SK-N-SH (cell line): ENCODE measurements around the gene PODN. TPM values are rescaled to one million over a fixed set of nuclear protein-coding genes. Genes with fewer than 3 reads are reported as not detected.

Experiments
- CTCF ChIA-PET: fragments of 300-600, 350-600 bp; formaldehyde crosslinking; extraction: SDS; loops from one replicate; lab custom pipeline; 2021; lab: Yijun Ruan, JAX
- POLR2A ChIA-PET: fragments of 350-600 bp; sonication (Branson Sonifier 250); formaldehyde crosslinking; extraction: SDS; loops from one replicate; lab custom pipeline; 2020; ENCODE audit warnings: antibody characterized with exemption, inconsistent platforms; lab: Yijun Ruan, JAX
- DNase-seq: peaks from one replicate; pipeline ENCODE4 v3.0.0; 2012
- H2AFZ ChIP-seq: fragments of 200-600 bp; sonication (generic); 2 replicates; pipeline ENCODE4 v1.8.1; 2016; ENCODE audit warnings: antibody characterized with exemption, mild to moderate bottlenecking, low read depth
- H3F3A ChIP-seq: fragments of 200-600 bp; sonication (generic); replicated peaks from 2 replicates; pipeline ENCODE3; 2016; ENCODE audit warnings: antibody characterized with exemption, mild to moderate bottlenecking; ENCODE audit not compliant: insufficient read depth
- H3K27ac ChIP-seq, 2 experiments: fragments of 200-500 bp in 1 of 2; fragments of 200-600 bp in 1 of 2; sonication (Bioruptor generic) in 1 of 2; sonication (generic), shearing (Covaris generic) in 1 of 2; 2 replicates each; pipeline versions ENCODE4 v1.5.1 to v1.6.1; 2014 to 2016; ENCODE audit warnings: low read depth in 2 of 2, inconsistent platforms in 1 of 2, low read length in 1 of 2, mild to moderate bottlenecking in 1 of 2, mixed read lengths in 1 of 2
- H3K27me3 ChIP-seq: fragments of 200-600 bp; sonication (generic), shearing (Covaris generic); 2 replicates; pipeline ENCODE4 v1.6.1; 2016; ENCODE audit warnings: mixed run types; ENCODE audit not compliant: insufficient read depth
- H3K36me3 ChIP-seq, 2 experiments: fragments of 200-500 bp in 1 of 2; fragments of 200-600 bp in 1 of 2; sonication (Bioruptor generic) in 1 of 2; sonication (generic) in 1 of 2; replicated peaks in 1 of 2; 2 replicates each; pipeline versions ENCODE3 to v1.5.1; 2014 to 2016; ENCODE audit warnings: low read length in 1 of 2, mild to moderate bottlenecking in 1 of 2; ENCODE audit not compliant: insufficient read depth in 2 of 2, control insufficient read depth in 1 of 2
- H3K4me1 ChIP-seq, 2 experiments: fragments of 200-500 bp in 1 of 2; fragments of 200-600 bp in 1 of 2; sonication (Bioruptor generic) in 1 of 2; sonication (generic), shearing (Covaris generic) in 1 of 2; 2 replicates each; pipeline versions ENCODE4 v1.5.1 to v1.6.1; 2014 to 2016; ENCODE audit warnings: low read depth in 1 of 2, low read length in 1 of 2, mixed run types in 1 of 2; ENCODE audit not compliant: insufficient read depth in 2 of 2, control insufficient read depth in 1 of 2
- H3K4me2 ChIP-seq: fragments of 200-600 bp; sonication (generic), shearing (Covaris generic); 2 replicates; pipeline ENCODE4 v1.6.1; 2017; ENCODE audit warnings: mixed run types
- H3K4me3 ChIP-seq, 2 experiments: fragments of 200-500 bp in 1 of 2; fragments of 200-600 bp in 1 of 2; sonication (Bioruptor generic) in 1 of 2; sonication (generic), shearing (Covaris generic) in 1 of 2; 2 replicates each; pipeline versions ENCODE4 v1.5.1 to v1.8.1; 2014 to 2016; ENCODE audit warnings: low read depth in 2 of 2, inconsistent platforms in 1 of 2, low read length in 1 of 2, mild to moderate bottlenecking in 1 of 2, mixed read lengths in 1 of 2, moderate library complexity in 1 of 2
- H3K79me2 ChIP-seq: fragments of 200-600 bp; sonication (generic); 2 replicates; pipeline ENCODE4 v1.8.1; 2017; ENCODE audit warnings: mild to moderate bottlenecking; ENCODE audit not compliant: insufficient read depth
- H3K9ac ChIP-seq: fragments of 200-600 bp; sonication (generic); 2 replicates; pipeline ENCODE4 v1.6.1; 2017; ENCODE audit warnings: mixed run types
- H3K9me2 ChIP-seq: fragments of 200-600 bp; sonication (generic); 2 replicates; pipeline ENCODE4 v1.6.1; 2017; ENCODE audit warnings: mixed run types
- H3K9me3 ChIP-seq: fragments of 200-600 bp; sonication (generic); 2 replicates; pipeline ENCODE4 v1.6.1; 2017; ENCODE audit warnings: mixed run types, mild to moderate bottlenecking, moderate library complexity
- H4K20me1 ChIP-seq: fragments of 200-600 bp; sonication (generic); 2 replicates; pipeline ENCODE4 v1.6.1; 2017; ENCODE audit warnings: mild to moderate bottlenecking, mixed run types; ENCODE audit not compliant: insufficient read depth
- EP300 ChIP-seq, 2 experiments: IDR thresholded peaks; 2 replicates each; pipeline versions ENCODE4 v1.4.0 to v1.6.1; 2012; ENCODE audit warnings: borderline replicate concordance in 1 of 2, low read depth in 1 of 2, low read length in 1 of 2
- MAX ChIP-seq: IDR thresholded peaks from 2 replicates; pipeline ENCODE4 v1.4.0; 2012; ENCODE audit warnings: low read depth
- REST ChIP-seq: IDR thresholded peaks from 2 replicates; pipeline ENCODE4 v1.6.1; 2012; ENCODE audit warnings: mild to moderate bottlenecking, low read depth, low read length, moderate library complexity
- RXRA ChIP-seq: IDR thresholded peaks from 2 replicates; pipeline ENCODE4 v1.4.0; 2012; ENCODE audit warnings: low read depth, mild to moderate bottlenecking, borderline replicate concordance
- TCF12 ChIP-seq: IDR thresholded peaks from 2 replicates; pipeline ENCODE4 v1.4.0; 2012
- TEAD4 ChIP-seq: IDR thresholded peaks from 2 replicates; pipeline ENCODE4 v1.4.0; 2012; ENCODE audit warnings: mild to moderate bottlenecking, borderline replicate concordance; ENCODE audit not compliant: insufficient read depth
- USF1 ChIP-seq: IDR thresholded peaks from 2 replicates; pipeline ENCODE4 v1.4.0; 2012; ENCODE audit warnings: low read depth, borderline replicate concordance
- WGBS: methylation state at CpG from one replicate; pipeline ENCODE4 v1.1.6; 2017; ENCODE audit warnings: low lambda C conversion rate; 5-methylcytosine and 5-hydroxymethylcytosine counted together
- polyA plus RNA-seq, 3 experiments: library from polyadenylated mRNA; depleted of rRNA; stranded (reverse); fragments of >200 nt; gene quantifications; 2 replicates each; pipeline ENCODE4 v1.2.3, GENCODE V29; 2012
- TF ChIP-seq, protein P1 (sequence below): IDR thresholded peaks from 2 replicates; pipeline ENCODE4; 2012
- TF ChIP-seq, protein P2 (sequence below): fragments of 200-600 bp; sonication (generic); IDR thresholded peaks from 2 replicates; pipeline ENCODE4 v1.6.1; 2017; ENCODE audit warnings: antibody characterized with exemption, mild to moderate bottlenecking, moderate library complexity

The PODN gene
- polyA plus RNA-seq, 1 of the 3 experiments (the other 2 are of a cell fraction), result 2.0 TPM

- no peak for TF ChIP-seq USF1
These were observed 42.4 kb downstream of the PODN start (continued) for GRCh38 chr1:53104289-53104913.

DNA sequence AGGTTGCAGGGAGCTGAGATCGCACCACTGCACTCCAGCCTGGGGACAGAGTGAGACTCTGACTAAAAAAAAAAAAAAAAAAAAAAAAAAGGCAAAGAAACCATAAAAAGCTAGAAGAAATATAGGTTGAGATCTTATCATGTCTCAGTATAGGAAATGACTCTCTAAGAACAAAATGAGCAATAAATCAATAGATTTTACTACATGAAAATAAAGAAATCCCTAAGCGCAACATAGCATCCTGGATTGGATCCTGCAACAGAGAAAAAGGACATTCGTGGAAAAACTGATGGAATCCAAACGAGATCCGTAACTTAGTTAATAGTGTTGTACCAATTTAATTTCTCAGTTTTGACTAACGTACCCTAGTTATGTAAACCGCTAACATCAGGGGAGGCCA lies 45.1 kb downstream of the PODN start:
- H3K4me3 ChIP-seq, result no peak overlapping the region
- POLR2A ChIA-PET, result interaction anchor here (0.6 kb wide), 1 partner anchor 60 kb away, joined by 3 read pairs; no protein-coding TSS in a partner anchor
- H3K79me2 ChIP-seq, result no peaks in the 10 kb centered on the region
- peaks cover 13 to 17% of the 10 kb centered on the region in 2 experiments; a peak in 2 of 4 replicates for H3K4me1 ChIP-seq
- no peak for DNase-seq
- TF ChIP-seq REST (no peak), MAX (no peak), TEAD4 (no peak), RXRA (no peak), TCF12 (no peak)
- TF ChIP-seq, all 33 proteins: peak for 0
- no peaks in the 10 kb centered on the region for H3K9me3 ChIP-seq
- H4K20me1 ChIP-seq, result no peaks in the 10 kb centered on the region
- no peaks in the 10 kb centered on the region for H3K27me3 ChIP-seq
- no peaks in the 10 kb centered on the region for H3K36me3 ChIP-seq
- no peak overlapping the region for H3K4me2 ChIP-seq
- H3K9me2 ChIP-seq, result no peaks in the 10 kb centered on the region
- H3K27ac ChIP-seq, result peak overlapping the region in 1 of 2 experiments; percentile 66; a peak in 1 of 4 replicates
- H3K9ac ChIP-seq, result no peak overlapping the region
- H3F3A ChIP-seq, result no peaks in the 10 kb centered on the region
- CTCF ChIA-PET, result interaction anchor here (1.3 kb wide), 3 partner anchors 53 to 75 kb away, joined by 3 to 4 read pairs (median 4); no protein-coding TSS in a partner anchor
- H2AFZ ChIP-seq, result no peak overlapping the region
- WGBS, result 90% methylated on average over 7 of the region's 7 CpGs

DNA sequence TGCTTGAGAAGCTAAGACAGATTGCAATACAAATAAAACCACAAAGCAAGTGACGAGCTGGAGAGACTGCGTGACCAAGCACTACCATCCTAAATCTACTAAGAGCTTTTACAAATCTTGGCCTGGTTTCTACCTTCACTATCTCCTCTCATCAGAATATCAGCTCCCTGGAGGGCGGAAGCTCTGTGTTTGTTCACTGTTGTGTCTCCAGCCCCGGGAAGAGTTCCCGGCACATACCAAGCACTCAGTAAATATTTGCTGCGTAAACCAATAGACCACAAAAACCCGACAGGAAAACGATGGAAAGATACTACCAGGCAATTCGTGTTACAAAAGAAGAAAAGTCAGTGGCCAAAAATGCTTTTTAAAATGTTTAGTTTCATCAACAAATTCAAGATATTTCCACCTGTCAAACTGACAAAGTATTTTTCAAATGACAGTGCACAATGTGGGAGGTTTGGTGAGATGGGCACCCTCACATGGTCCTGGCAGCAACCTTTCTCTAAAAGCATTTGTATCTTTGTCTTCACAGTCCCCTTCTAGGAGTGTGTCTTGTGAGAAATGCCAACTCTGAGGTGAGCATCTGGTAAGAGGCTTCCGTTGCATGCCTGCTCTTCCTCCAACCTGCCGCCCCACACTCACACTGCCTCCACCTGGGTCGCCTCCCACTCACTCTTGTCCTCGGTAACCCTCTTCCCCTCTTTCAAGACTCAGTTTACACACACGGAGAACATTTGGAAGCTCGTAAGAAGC lies 45.7 kb downstream of the PODN start:
- no peaks in the 10 kb centered on the region for H3K27me3 ChIP-seq
- no peaks in the 10 kb centered on the region for H3K9me2 ChIP-seq
- no peaks in the 10 kb centered on the region for H3K79me2 ChIP-seq
- H3K27ac ChIP-seq, result peak overlapping the region in 1 of 2 experiments; percentile 67; a peak in 2 of 4 replicates
- POLR2A ChIA-PET, result no interaction called here
- H3F3A ChIP-seq, result no peaks in the 10 kb centered on the region
- no peak overlapping the region for H3K4me3 ChIP-seq
- no peaks in the 10 kb centered on the region for H3K36me3 ChIP-seq
- no peak for DNase-seq
- CTCF ChIA-PET, result interaction anchor here (1.3 to 1.5 kb wide), 3 partner anchors 19 to 74 kb away, joined by 4 read pairs; no protein-coding TSS in a partner anchor
- no peaks in the 10 kb centered on the region for H4K20me1 ChIP-seq
- H3K9ac ChIP-seq, result no peak overlapping the region
- 73% methylated on average over 15 of the region's 15 CpGs for WGBS
- no peak overlapping the region for H3K4me2 ChIP-seq
- H2AFZ ChIP-seq, result no peak overlapping the region
- TF ChIP-seq, protein P1, sequence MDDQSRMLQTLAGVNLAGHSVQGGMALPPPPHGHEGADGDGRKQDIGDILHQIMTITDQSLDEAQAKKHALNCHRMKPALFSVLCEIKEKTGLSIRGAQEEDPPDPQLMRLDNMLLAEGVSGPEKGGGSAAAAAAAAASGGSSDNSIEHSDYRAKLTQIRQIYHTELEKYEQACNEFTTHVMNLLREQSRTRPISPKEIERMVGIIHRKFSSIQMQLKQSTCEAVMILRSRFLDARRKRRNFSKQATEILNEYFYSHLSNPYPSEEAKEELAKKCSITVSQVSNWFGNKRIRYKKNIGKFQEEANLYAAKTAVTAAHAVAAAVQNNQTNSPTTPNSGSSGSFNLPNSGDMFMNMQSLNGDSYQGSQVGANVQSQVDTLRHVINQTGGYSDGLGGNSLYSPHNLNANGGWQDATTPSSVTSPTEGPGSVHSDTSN, result peak; percentile 66
- TF ChIP-seq TCF12, result peak; percentile 75
- TF ChIP-seq EP300 (IDR thresholded peaks at IDR 0.05; ENCODE audit: borderline replicate concordance in 1 of 2, low read depth in 1 of 2, low read length in 1 of 2), result peak in 1 of 2 experiments; percentile 30; a peak in 1 of 4 replicates
- TF ChIP-seq, protein P2, sequence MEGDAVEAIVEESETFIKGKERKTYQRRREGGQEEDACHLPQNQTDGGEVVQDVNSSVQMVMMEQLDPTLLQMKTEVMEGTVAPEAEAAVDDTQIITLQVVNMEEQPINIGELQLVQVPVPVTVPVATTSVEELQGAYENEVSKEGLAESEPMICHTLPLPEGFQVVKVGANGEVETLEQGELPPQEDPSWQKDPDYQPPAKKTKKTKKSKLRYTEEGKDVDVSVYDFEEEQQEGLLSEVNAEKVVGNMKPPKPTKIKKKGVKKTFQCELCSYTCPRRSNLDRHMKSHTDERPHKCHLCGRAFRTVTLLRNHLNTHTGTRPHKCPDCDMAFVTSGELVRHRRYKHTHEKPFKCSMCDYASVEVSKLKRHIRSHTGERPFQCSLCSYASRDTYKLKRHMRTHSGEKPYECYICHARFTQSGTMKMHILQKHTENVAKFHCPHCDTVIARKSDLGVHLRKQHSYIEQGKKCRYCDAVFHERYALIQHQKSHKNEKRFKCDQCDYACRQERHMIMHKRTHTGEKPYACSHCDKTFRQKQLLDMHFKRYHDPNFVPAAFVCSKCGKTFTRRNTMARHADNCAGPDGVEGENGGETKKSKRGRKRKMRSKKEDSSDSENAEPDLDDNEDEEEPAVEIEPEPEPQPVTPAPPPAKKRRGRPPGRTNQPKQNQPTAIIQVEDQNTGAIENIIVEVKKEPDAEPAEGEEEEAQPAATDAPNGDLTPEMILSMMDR, result no peak
- TF ChIP-seq, all 33 proteins: peak for 3
- Histone ChIP-seq H3K4me1 (peaks cover 13 to 17% of the 10 kb centered on the region in 2 experiments; a peak in 2 of 4 replicates), H3K9me3 (no peaks in the 10 kb centered on the region)
